Common myeloid progenitor, CD34-positive (primary cell): Measurements from ENCODE around the gene AKR1B15.
"Not testable (repeated sequence)": the region's sequence is repeated elsewhere in the genome, so short reads cannot be mapped to it uniquely, and the experiment has no call there.

Experiments used
- CTCF ChIA-PET: fragments of 350-600 bp; sonication (Branson Sonifier 250); formaldehyde crosslinking; loops from one replicate; lab custom pipeline; 2021; ENCODE audit warnings: antibody characterized with exemption; lab: Charles Lee
- POLR2A ChIA-PET: fragments of 350-600 bp; sonication (Branson Sonifier 250); formaldehyde crosslinking; loops from one replicate; lab custom pipeline; 2021; ENCODE audit warnings: antibody characterized with exemption; lab: Charles Lee
- DNase-seq, 3 donors: peaks; one replicate each; pipeline versions ENCODE4 v3.0.0 to v3.0.0-alpha.2; 2013
- H3K27ac ChIP-seq, 2 experiments: 1 replicate in 1 of 2; 2 replicates in 1 of 2; pipeline ENCODE4 v1.7.0; 2013; ENCODE audit warnings: inconsistent platforms in 2 of 2, low read length in 2 of 2, mild to moderate bottlenecking in 2 of 2, low read depth in 1 of 2, moderate library complexity in 1 of 2; ENCODE audit not compliant: severe bottlenecking in 2 of 2, insufficient read depth in 1 of 2, poor library complexity in 1 of 2
- H3K27me3 ChIP-seq, 5 experiments: replicated peaks in 2 of 5; 1 replicate in 3 of 5; 2 replicates in 2 of 5; pipeline versions ENCODE4 v1.6.1 to v1.7.0; 2013; ENCODE audit warnings: low read length in 4 of 5, mild to moderate bottlenecking in 2 of 5, moderate library complexity in 2 of 5, inconsistent platforms in 1 of 5; ENCODE audit not compliant: insufficient read depth in 5 of 5, control insufficient read depth in 4 of 5
- H3K36me3 ChIP-seq, 4 experiments: 1 replicate in 2 of 4; 2 replicates in 2 of 4; pipeline versions ENCODE4 v1.6.1 to v1.7.0; 2013; ENCODE audit warnings: low read length in 3 of 4, control low read depth in 1 of 4, mild to moderate bottlenecking in 1 of 4; ENCODE audit not compliant: control insufficient read depth in 4 of 4, insufficient read depth in 4 of 4
- H3K4me1 ChIP-seq, 4 experiments: 1 replicate in 3 of 4; 2 replicates in 1 of 4; pipeline versions ENCODE4 v1.6.1 to v1.7.1; 2013; ENCODE audit warnings: low read length in 3 of 4, mild to moderate bottlenecking in 3 of 4, control low read depth in 1 of 4, inconsistent platforms in 1 of 4, moderate library complexity in 1 of 4; ENCODE audit not compliant: control insufficient read depth in 4 of 4, insufficient read depth in 4 of 4; ENCODE audit errors: control extremely low read depth in 1 of 4
- H3K4me3 ChIP-seq, 7 experiments: 1 replicate in 4 of 7; 2 replicates in 3 of 7; pipeline versions ENCODE4 v1.5.1 to v1.7.0; 2013; ENCODE audit warnings: mild to moderate bottlenecking in 7 of 7, low read length in 6 of 7, moderate library complexity in 6 of 7, inconsistent platforms in 2 of 7, low read depth in 2 of 7, control low read depth in 1 of 7; ENCODE audit not compliant: insufficient read depth in 4 of 7, control insufficient read depth in 1 of 7; ENCODE audit errors: extremely low read depth in 1 of 7
- H3K9me3 ChIP-seq, 5 experiments: 1 replicate in 4 of 5; 2 replicates in 1 of 5; pipeline versions ENCODE4 v1.6.1 to v1.7.1; 2013; ENCODE audit warnings: low read length in 4 of 5, mild to moderate bottlenecking in 2 of 5, inconsistent platforms in 1 of 5, low read depth in 1 of 5, moderate library complexity in 1 of 5; ENCODE audit not compliant: control insufficient read depth in 4 of 5, insufficient read depth in 2 of 5; ENCODE audit errors: control extremely low read depth in 1 of 5
- WGBS: methylation state at CpG from one replicate; pipeline ENCODE4 v1.1.5; 2013; ENCODE audit not compliant: insufficient coverage; 5-methylcytosine and 5-hydroxymethylcytosine counted together

AKR1B15 gene

DNA sequence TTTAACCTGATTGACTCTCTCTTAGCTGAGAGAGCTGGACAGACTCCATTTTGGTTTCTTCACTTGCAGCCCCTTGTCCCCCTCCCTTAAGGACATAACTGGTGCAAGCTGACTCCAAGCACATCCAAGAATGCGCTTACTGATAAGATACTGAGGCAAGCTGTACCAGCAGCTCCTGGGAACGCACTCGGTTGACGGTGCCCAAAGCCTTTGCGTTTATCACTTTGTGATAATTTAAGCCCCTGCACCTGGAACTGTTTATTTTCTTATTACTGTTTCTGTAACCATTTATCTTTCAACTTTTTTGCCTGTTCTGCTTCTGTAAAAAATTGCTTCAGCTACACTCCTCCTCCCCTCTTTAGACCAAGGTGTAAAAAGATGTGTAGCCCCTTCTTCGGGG lies 8.5 kb downstream of the AKR1B15 start:
- ChIA-PET POLR2A (no interaction called here), CTCF (interaction anchor here (0.7 to 1.5 kb wide), 3 partner anchors 10 to 84 kb away, joined by 3 to 7 read pairs (median 4); no protein-coding TSS in a partner anchor)

DNA sequence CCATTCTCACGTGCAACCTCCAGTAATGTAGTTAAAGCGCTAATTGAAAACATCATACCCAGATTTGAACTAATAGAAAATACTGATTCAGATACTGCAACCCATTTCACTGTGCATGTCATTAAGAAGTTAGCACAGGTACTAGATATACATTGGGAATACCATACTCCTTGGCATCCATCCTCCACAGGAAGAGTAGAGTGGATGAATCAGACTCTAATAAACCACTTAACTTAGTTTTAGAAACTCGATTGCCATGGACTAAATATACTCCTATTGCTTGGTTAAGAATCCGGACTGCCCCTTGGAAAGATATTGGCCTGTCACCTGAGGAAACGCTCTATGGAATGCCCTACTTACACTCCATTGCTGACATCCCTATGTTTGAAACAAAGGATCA lies 9.5 kb downstream of the AKR1B15 start:
- peaks cover 0 to 9% (median 2%) of the 10 kb centered on the region in 4 experiments for H3K4me1 ChIP-seq
- CTCF ChIA-PET = interaction anchor here (0.7 to 1.5 kb wide), 3 partner anchors 10 to 83 kb away, joined by 3 to 7 read pairs (median 4); no protein-coding TSS in a partner anchor
- H3K9me3 ChIP-seq = peaks cover 0 to 3% (median 0%) of the 10 kb centered on the region in 5 experiments
- no peak for DNase-seq
- H3K27me3 ChIP-seq = peaks cover 0 to 2% (median 0%) of the 10 kb centered on the region in 5 experiments
- POLR2A ChIA-PET = no interaction called here
- H3K36me3 ChIP-seq = no peaks in the 10 kb centered on the region
- 94% methylated on average over 3 of the region's 5 CpGs for WGBS
- no peak overlapping the region for H3K27ac ChIP-seq
- H3K4me3 ChIP-seq = no peak overlapping the region

More for the DNA sequence above, 8.5 kb downstream of the AKR1B15 start:
- 95% methylated on average over 6 of the region's 6 CpGs for WGBS
- Histone ChIP-seq H3K27me3 (peaks cover 0 to 2% (median 0%) of the 10 kb centered on the region in 5 experiments), H3K27ac (no peak overlapping the region), H3K9me3 (peaks cover 0 to 3% (median 0%) of the 10 kb centered on the region in 5 experiments), H3K4me1 (peaks cover 0 to 9% (median 2%) of the 10 kb centered on the region in 4 experiments), H3K36me3 (no peaks in the 10 kb centered on the region), H3K4me3 (no peak overlapping the region)
- DNase-seq = no peak

DNA sequence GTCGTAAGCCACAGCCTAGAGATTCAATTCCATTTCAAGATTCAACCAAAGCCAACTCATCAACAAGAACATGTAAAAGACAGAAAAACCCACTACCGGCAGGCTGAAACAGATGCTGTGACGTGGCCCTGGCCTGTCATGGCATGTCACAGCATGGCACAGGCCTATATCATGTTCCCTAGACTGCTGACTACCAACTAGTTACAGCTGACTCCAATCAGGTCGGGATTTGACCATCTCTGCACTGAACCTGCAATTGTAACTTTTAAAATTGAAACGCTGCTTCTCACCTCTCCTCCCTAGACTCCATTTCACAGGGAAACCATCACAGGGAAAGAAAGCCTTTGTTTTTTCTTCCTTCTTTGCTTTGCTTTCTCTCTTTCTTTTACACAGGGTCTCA lies 12.7 kb downstream of the AKR1B15 start:
- H3K27ac ChIP-seq, H3K4me3 ChIP-seq, H3K4me1 ChIP-seq, POLR2A ChIA-PET, H3K9me3 ChIP-seq, H3K36me3 ChIP-seq, H3K27me3 ChIP-seq, DNase-seq: not testable (repeated sequence)
- 81% methylated on average over 3 of the region's 5 CpGs for WGBS
- CTCF ChIA-PET = interaction anchor here (0.9 kb wide), 1 partner anchor 12 kb away, joined by 4 read pairs; no protein-coding TSS in a partner anchor

DNA sequence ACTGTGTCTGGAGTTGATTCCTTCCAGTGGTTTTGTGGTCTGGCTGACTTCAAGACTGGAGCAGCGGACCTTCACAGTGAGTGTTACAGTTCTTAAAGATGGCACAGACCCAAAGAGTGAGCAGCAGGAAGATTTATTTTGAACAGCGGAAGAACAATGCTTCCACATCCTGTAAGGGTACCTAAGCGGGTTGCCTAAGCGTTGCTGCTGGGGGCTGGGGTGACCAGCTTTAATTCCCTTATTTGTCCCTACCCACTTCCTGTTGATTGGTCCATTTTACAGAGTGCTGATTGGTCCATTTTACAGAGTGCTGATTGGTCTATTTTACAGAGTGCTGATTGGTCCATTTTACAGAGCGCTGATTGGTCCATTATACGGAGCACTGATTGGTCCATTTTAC lies 13.2 kb downstream of the AKR1B15 start:
- CTCF ChIA-PET = interaction anchor here (0.9 kb wide), 1 partner anchor 11 kb away, joined by 4 read pairs; no protein-coding TSS in a partner anchor
- H3K4me3 ChIP-seq = no peak overlapping the region
- peaks cover 0 to 3% (median 0%) of the 10 kb centered on the region in 5 experiments for H3K9me3 ChIP-seq
- H3K4me1 ChIP-seq = peaks cover 0 to 9% (median 2%) of the 10 kb centered on the region in 4 experiments
- H3K27ac ChIP-seq = no peak overlapping the region
- WGBS = 30% methylated on average over 6 of the region's 6 CpGs
- peak; percentile 58 to 91 (median 87) for DNase-seq
- no peaks in the 10 kb centered on the region for H3K36me3 ChIP-seq
- POLR2A ChIA-PET = no interaction called here
- peaks cover 0 to 2% (median 0%) of the 10 kb centered on the region in 5 experiments for H3K27me3 ChIP-seq

DNA sequence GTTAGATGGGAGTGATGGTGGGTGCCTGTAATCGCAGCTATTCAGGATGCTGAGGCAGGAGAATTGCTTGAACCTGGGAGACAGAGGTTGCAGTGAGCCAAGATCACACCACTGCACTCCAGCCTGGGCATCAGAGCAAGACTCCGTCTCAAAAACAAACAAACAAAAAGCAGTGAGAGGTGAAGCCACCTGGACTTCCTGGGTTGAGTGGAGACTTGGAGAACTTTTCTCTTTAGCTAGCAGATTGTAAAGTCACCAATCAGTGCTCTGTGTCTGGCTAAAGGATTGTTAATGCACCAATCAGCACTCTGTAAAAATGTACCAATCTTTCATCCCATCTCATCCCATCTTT lies 14.5 kb downstream of the AKR1B15 start:
- H3K4me1 ChIP-seq, H3K4me3 ChIP-seq, H3K27me3 ChIP-seq, DNase-seq, CTCF ChIA-PET, H3K9me3 ChIP-seq, H3K36me3 ChIP-seq, H3K27ac ChIP-seq: not testable (repeated sequence)
- POLR2A ChIA-PET = interaction anchor here (0.8 kb wide), 1 partner anchor 15 kb away, joined by 3 read pairs; no protein-coding TSS in a partner anchor
- 100% methylated on average over 1 of the region's 2 CpGs for WGBS

DNA sequence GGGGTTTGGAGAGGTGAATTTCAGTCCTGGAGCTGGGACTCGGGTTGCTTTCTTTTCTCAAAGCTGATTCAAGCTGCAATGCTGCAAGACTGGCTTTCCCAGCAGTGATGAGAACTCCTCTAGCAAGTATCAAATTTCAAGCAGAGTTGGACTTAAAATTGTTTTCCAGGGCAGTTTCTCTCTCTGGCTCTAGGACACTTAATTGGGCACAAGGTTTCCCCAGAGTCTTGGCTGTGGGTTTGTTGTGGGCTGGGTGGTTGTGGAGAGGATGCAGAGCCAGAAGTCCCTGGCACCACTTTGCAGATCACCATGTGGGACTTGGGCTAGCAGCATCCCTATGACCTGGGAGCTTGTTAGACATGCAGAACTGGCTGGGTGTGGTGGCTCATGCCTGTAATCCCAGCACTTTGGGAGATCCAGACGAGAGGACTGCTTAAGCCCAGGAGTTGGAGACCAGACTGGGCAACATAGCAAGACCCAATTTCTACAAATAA lies 16.8 kb downstream of the AKR1B15 start:
- 100% methylated on average over 1 of the region's 2 CpGs for WGBS
- peaks cover 0 to 4% (median 0%) of the 10 kb centered on the region in 5 experiments for H3K9me3 ChIP-seq
- H3K36me3 ChIP-seq = no peaks in the 10 kb centered on the region
- DNase-seq = no peak
- no peak overlapping the region for H3K4me3 ChIP-seq
- H3K27me3 ChIP-seq = peaks cover 0 to 2% (median 0%) of the 10 kb centered on the region in 5 experiments
- ChIA-PET CTCF (interaction anchor here (1.0 to 2.3 kb wide), 3 partner anchors 19 to 47 kb away, joined by 3 to 6 read pairs (median 5); no protein-coding TSS in a partner anchor), POLR2A (no interaction called here)
- H3K27ac ChIP-seq = no peak overlapping the region
- H3K4me1 ChIP-seq = peaks cover 0 to 9% (median 2%) of the 10 kb centered on the region in 4 experiments

DNA sequence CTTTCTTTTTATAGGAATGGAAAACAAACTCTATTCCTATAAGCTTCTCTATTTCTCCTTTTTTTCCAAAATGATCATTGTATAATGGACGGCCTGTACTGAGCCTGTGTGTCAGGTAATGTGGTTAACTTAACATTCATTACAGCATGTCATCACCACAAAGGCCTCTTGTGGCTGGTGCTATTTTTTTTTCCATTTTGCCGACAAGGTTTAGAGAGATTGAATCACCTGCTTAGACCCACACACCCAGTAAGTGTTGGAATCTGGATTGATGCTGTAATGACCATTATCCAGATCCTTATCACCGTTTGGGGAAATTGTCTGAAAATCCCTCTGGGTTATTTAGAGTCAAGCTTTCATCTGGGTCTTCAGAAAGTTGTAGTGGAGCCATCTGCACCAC lies 18.5 kb downstream of the AKR1B15 start:
- DNase-seq = no peak
- WGBS = 100% methylated on average over 1 of the region's 3 CpGs
- Histone ChIP-seq H3K27me3 (peaks cover 0 to 2% (median 0%) of the 10 kb centered on the region in 5 experiments), H3K36me3 (no peaks in the 10 kb centered on the region), H3K27ac (no peak overlapping the region), H3K4me3 (no peak overlapping the region), H3K9me3 (peaks cover 0 to 5% (median 0%) of the 10 kb centered on the region in 5 experiments), H3K4me1 (no peaks in the 10 kb centered on the region)
- POLR2A ChIA-PET = no interaction called here
- CTCF ChIA-PET = interaction anchor here (0.6 to 2.3 kb wide), 3 partner anchors 20 to 144 kb away, joined by 3 to 6 read pairs (median 5); no protein-coding TSS in a partner anchor
